ENCODE data around the gene DEFB113.

DEFB113 gene

GRCh38 chr6:49919935-49920644 lies 49.3 kb downstream of the DEFB113 start:
- TF ChIP-seq EZH2phosphoT487 (IDR thresholded peaks at IDR 0.05; ENCODE audit: low read depth), result no peak
- TF ChIP-seq CTCF (IDR thresholded peaks at IDR 0.05; ENCODE audit: low read depth, low read length), result no peak
- no peak overlapping the region for H3K4me3 ChIP-seq (ENCODE audit: low read length)
- no peak overlapping the region for H3K27ac ChIP-seq (ENCODE audit: low read length)
- H3K4me2 ChIP-seq (ENCODE audit: low read length), result no peak overlapping the region
- H3K4me1 ChIP-seq (ENCODE audit: low read length), result peaks cover 7% of the 10 kb centered on the region
- no peaks in the 10 kb centered on the region for H4K20me1 ChIP-seq (ENCODE audit: insufficient read depth, low read length)
- H3K79me2 ChIP-seq (ENCODE audit: low read length), result no peaks in the 10 kb centered on the region
- no peaks in the 10 kb centered on the region for H3K36me3 ChIP-seq (replicated peaks; ENCODE audit: low read depth, low read length)
- no peak overlapping the region for H2AFZ ChIP-seq (ENCODE audit: low read depth, low read length)
- H3K27me3 ChIP-seq (ENCODE audit: low read depth, low read length), result no peaks in the 10 kb centered on the region
- H3K9ac ChIP-seq (ENCODE audit: low read length), result no peak overlapping the region
- H3K9me3 ChIP-seq (ENCODE audit: insufficient read depth, low read length), result no peaks in the 10 kb centered on the region

GRCh38 chr6:49919261-49919660 lies 50.2 kb downstream of the DEFB113 start:
- Histone ChIP-seq H3K4me1 (ENCODE audit: low read length) (peaks cover 7% of the 10 kb centered on the region), H3K4me3 (ENCODE audit: low read length) (no peak overlapping the region), H4K20me1 (ENCODE audit: insufficient read depth, low read length) (no peaks in the 10 kb centered on the region), H3K4me2 (ENCODE audit: low read length) (no peak overlapping the region), H3K36me3 (replicated peaks; ENCODE audit: low read depth, low read length) (no peaks in the 10 kb centered on the region), H3K9me3 (ENCODE audit: insufficient read depth, low read length) (no peaks in the 10 kb centered on the region), H3K27me3 (ENCODE audit: low read depth, low read length) (no peaks in the 10 kb centered on the region), H2AFZ (ENCODE audit: low read depth, low read length) (no peak overlapping the region), H3K27ac (ENCODE audit: low read length) (no peak overlapping the region), H3K9ac (ENCODE audit: low read length) (no peak overlapping the region), H3K79me2 (ENCODE audit: low read length) (no peaks in the 10 kb centered on the region)
- no peak for TF ChIP-seq EZH2phosphoT487 (IDR thresholded peaks at IDR 0.05; ENCODE audit: low read depth)
- no peak for TF ChIP-seq CTCF (IDR thresholded peaks at IDR 0.05; ENCODE audit: low read depth, low read length)

- Histone ChIP-seq H4K20me1 (ENCODE audit: insufficient read depth, low read length) (no peaks in the 10 kb centered on the region), H3K79me2 (ENCODE audit: low read length) (no peaks in the 10 kb centered on the region), H3K36me3 (replicated peaks; ENCODE audit: low read depth, low read length) (no peaks in the 10 kb centered on the region), H2AFZ (ENCODE audit: low read depth, low read length) (no peak overlapping the region), H3K27me3 (ENCODE audit: low read depth, low read length) (no peaks in the 10 kb centered on the region), H3K4me3 (ENCODE audit: low read length) (no peak overlapping the region), H3K4me2 (ENCODE audit: low read length) (no peak overlapping the region), H3K4me1 (ENCODE audit: low read length) (peaks cover 7% of the 10 kb centered on the region), H3K9ac (ENCODE audit: low read length) (no peak overlapping the region), H3K9me3 (ENCODE audit: insufficient read depth, low read length) (no peaks in the 10 kb centered on the region), H3K27ac (ENCODE audit: low read length) (no peak overlapping the region)
- TF ChIP-seq CTCF (IDR thresholded peaks at IDR 0.05; ENCODE audit: low read depth, low read length) (no peak), EZH2phosphoT487 (IDR thresholded peaks at IDR 0.05; ENCODE audit: low read depth) (no peak)
These were observed 50.6 kb downstream of the DEFB113 start for GRCh38 chr6:49918787-49919186.
